GM23338 (cell line): ENCODE data around the gene TFPI2. TPM values are rescaled to one million over a fixed set of nuclear protein-coding genes. Genes with fewer than 3 reads are reported as not detected.

Experiments used
- ATAC-seq: fragments of 200-7000 bp; cut with Tn5 transposase; 3 replicates; pipeline ENCODE4 v1.9.1; 2020
- DNase-seq: peaks from one replicate; pipeline ENCODE4 v3.0.0-alpha.2; 2015; ENCODE audit warnings: low spot score
- H2AFZ ChIP-seq: fragments of 200-600 bp; sonication (generic); 2 replicates; pipeline ENCODE4 v1.8.0; 2016; ENCODE audit warnings: antibody characterized with exemption, mild to moderate bottlenecking, moderate library complexity
- H3F3A ChIP-seq: fragments of 200-600 bp; sonication (generic); replicated peaks from 2 replicates; pipeline ENCODE4 v1.8.0; 2017; ENCODE audit warnings: antibody characterized with exemption, mixed run types, low read depth
- H3K27ac ChIP-seq: fragments of 200-600 bp; sonication (generic); 2 replicates; pipeline ENCODE4 v1.6.1; 2016; ENCODE audit warnings: low read depth
- H3K27me3 ChIP-seq: fragments of 200-600 bp; sonication (generic); 2 replicates; pipeline ENCODE4 v1.8.0; 2016; ENCODE audit warnings: mild to moderate bottlenecking, mixed run types, moderate library complexity; ENCODE audit not compliant: insufficient read depth
- H3K36me3 ChIP-seq: fragments of 200-600 bp; sonication (generic); 2 replicates; pipeline ENCODE4 v1.8.0; 2016; ENCODE audit warnings: mild to moderate bottlenecking; ENCODE audit not compliant: insufficient read depth
- H3K4me1 ChIP-seq: fragments of 200-600 bp; sonication (generic); 2 replicates; pipeline ENCODE4 v1.8.0; 2016; ENCODE audit warnings: mild to moderate bottlenecking, moderate library complexity; ENCODE audit not compliant: insufficient read depth
- H3K4me2 ChIP-seq: fragments of 200-600 bp; sonication (generic); 2 replicates; pipeline ENCODE4 v1.7.1; 2017; ENCODE audit warnings: mixed run types
- H3K4me3 ChIP-seq: fragments of 200-600 bp; sonication (generic); 2 replicates; pipeline ENCODE4 v1.6.1; 2016; ENCODE audit warnings: mixed run types
- H3K79me2 ChIP-seq: fragments of 200-600 bp; sonication (generic); replicated peaks from 2 replicates; pipeline ENCODE4 v1.8.0; 2017; ENCODE audit warnings: mild to moderate bottlenecking; ENCODE audit not compliant: insufficient read depth
- H3K9me2 ChIP-seq: fragments of 200-600 bp; sonication (generic); 2 replicates; pipeline ENCODE4 v1.8.0; 2017; ENCODE audit not compliant: insufficient read depth
- H4K20me1 ChIP-seq: fragments of 200-600 bp; sonication (generic); replicated peaks from 2 replicates; pipeline ENCODE4 v1.8.0; 2017; ENCODE audit warnings: mild to moderate bottlenecking; ENCODE audit not compliant: insufficient read depth
- H3K27ac Mint-ChIP-seq: 2 replicates; pipeline ENCODE4 v1.8.0; 2020; ENCODE audit warnings: inconsistent platforms, mild to moderate bottlenecking, moderate library complexity, mixed read lengths
- H3K27me3 Mint-ChIP-seq: 3 replicates; pipeline ENCODE4 v1.8.0; 2022; ENCODE audit warnings: low read depth, mild to moderate bottlenecking, moderate library complexity, mixed read lengths, inconsistent platforms; ENCODE audit not compliant: insufficient read depth, poor library complexity
- H3K36me3 Mint-ChIP-seq: 3 replicates; pipeline ENCODE4 v1.8.0; 2021; ENCODE audit warnings: low read depth, mild to moderate bottlenecking, inconsistent platforms, moderate library complexity, mixed read lengths
- H3K4me1 Mint-ChIP-seq: 3 replicates; pipeline ENCODE4 v1.8.0; 2020; ENCODE audit warnings: mild to moderate bottlenecking, inconsistent platforms, mixed read lengths
- H3K4me3 Mint-ChIP-seq: 3 replicates; pipeline ENCODE4 v1.8.0; 2021; ENCODE audit warnings: moderate library complexity, mild to moderate bottlenecking, inconsistent platforms, mixed read lengths
- H3K9me3 Mint-ChIP-seq: 3 replicates; pipeline ENCODE4 v1.8.0; 2020; ENCODE audit warnings: moderate library complexity, mild to moderate bottlenecking, inconsistent platforms, mixed read lengths
- CREB1 ChIP-seq: fragments of 250-450 bp; sonication (Bioruptor Pico); IDR thresholded peaks from 2 replicates; pipeline ENCODE4 v1.5.0; 2020; ENCODE audit warnings: low read depth, mild to moderate bottlenecking, moderate library complexity
- EZH2 ChIP-seq: fragments of 200-600 bp; sonication (generic); IDR thresholded peaks from one replicate; pipeline ENCODE4 v1.8.0; 2017; ENCODE audit warnings: antibody characterized with exemption, mild to moderate bottlenecking, low read depth; ENCODE audit not compliant: unreplicated experiment
- ZNF114 ChIP-seq: fragments of 250-450 bp; sonication (Bioruptor Pico); IDR thresholded peaks from 2 replicates; pipeline ENCODE4 v1.5.0; 2020; ENCODE audit warnings: mild to moderate bottlenecking, moderate library complexity
- ZNF331 ChIP-seq: fragments of 250-450 bp; sonication (Bioruptor Pico); IDR thresholded peaks from 2 replicates; pipeline ENCODE4 v1.5.0; 2020; ENCODE audit warnings: low read depth, mild to moderate bottlenecking, moderate library complexity
- polyA plus RNA-seq: library from polyadenylated mRNA; unstranded; fragments of >200 nt; fragmentation: Nextera tagmentation; extraction: Ambion mirVana; gene quantifications from 2 replicates; pipeline ENCODE4 v1.2.1, GENCODE V29; 2016
- total RNA-seq: library from RNA; depleted of rRNA; stranded (reverse); fragments of >200 nt; shearing (Covaris generic); gene quantifications from 2 replicates; pipeline ENCODE4 v1.2.3, GENCODE V29; 2014
- TF ChIP-seq, protein P1 (sequence below): fragments of 250-450 bp; sonication (Bioruptor Pico); IDR thresholded peaks from 2 replicates; pipeline ENCODE4 v1.5.0; 2020; ENCODE audit warnings: mild to moderate bottlenecking, moderate library complexity
- TF ChIP-seq, protein P2 (sequence below): IDR thresholded peaks from one replicate; pipeline ENCODE4 v1.6.1; 2018; ENCODE audit warnings: antibody characterized with exemption; ENCODE audit not compliant: unreplicated experiment

Gene TFPI2
- total and polyA plus RNA-seq, 2 experiments from 2014 or later: 13.3 to 18.1 TPM

DNA sequence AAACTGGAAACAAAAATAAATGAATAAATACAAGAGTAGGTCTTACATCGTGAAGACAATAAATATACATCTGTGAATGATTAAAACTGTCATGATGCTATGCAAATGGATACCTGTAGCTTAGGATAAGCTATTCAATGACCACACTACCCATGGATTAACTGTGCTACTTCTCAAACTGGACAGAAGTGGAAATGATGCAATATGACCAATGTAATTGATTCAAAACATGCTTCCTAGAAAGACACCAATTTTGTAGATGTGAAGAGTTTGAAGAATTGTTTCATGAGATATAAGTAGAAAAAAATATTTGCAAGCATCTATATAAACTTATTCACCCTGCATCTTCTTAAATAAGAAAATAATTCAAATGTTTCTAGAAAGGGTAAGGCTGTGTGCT, 36.1 kb downstream of the TFPI2 start (continued):
- TF ChIP-seq CREB1 (CRISPR knock-in tag): no peak
- no peak for TF ChIP-seq EZH2
- TF ChIP-seq ZNF331 (CRISPR knock-in tag): no peak

DNA sequence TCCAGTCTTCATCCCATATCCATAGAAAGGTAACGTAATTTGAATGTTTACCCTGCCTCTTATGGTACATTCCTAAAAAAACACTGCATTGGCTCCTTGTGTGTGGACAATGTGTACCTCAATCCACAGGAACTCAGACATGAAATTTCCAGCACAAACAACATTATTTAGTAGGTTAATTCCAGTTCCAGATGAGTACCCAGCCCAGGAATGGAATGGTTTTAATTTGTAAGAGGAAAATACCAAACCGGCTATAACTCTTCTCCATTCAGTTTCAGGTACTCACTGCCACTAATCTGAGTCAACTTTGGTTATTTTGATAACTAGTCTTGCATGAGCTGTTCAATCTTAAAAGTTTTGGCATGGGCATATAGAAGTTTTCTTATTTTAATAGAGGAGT, 39.0 kb downstream of the TFPI2 start:
- H3K4me3 ChIP-seq: no peak overlapping the region
- H4K20me1 ChIP-seq: no peaks in the 10 kb centered on the region
- H2AFZ ChIP-seq: no peak overlapping the region
- Mint-ChIP-seq H3K27ac (no peak overlapping the region), H3K9me3 (no peaks in the 10 kb centered on the region), H3K36me3 (no peaks in the 10 kb centered on the region), H3K4me1 (no peaks in the 10 kb centered on the region), H3K4me3 (no peak overlapping the region), H3K27me3 (no peaks in the 10 kb centered on the region)
- DNase-seq (no peak), ATAC-seq (no peak)
- H3K4me2 ChIP-seq: no peak overlapping the region
- no peaks in the 10 kb centered on the region for H3K79me2 ChIP-seq
- TF ChIP-seq, protein P1, sequence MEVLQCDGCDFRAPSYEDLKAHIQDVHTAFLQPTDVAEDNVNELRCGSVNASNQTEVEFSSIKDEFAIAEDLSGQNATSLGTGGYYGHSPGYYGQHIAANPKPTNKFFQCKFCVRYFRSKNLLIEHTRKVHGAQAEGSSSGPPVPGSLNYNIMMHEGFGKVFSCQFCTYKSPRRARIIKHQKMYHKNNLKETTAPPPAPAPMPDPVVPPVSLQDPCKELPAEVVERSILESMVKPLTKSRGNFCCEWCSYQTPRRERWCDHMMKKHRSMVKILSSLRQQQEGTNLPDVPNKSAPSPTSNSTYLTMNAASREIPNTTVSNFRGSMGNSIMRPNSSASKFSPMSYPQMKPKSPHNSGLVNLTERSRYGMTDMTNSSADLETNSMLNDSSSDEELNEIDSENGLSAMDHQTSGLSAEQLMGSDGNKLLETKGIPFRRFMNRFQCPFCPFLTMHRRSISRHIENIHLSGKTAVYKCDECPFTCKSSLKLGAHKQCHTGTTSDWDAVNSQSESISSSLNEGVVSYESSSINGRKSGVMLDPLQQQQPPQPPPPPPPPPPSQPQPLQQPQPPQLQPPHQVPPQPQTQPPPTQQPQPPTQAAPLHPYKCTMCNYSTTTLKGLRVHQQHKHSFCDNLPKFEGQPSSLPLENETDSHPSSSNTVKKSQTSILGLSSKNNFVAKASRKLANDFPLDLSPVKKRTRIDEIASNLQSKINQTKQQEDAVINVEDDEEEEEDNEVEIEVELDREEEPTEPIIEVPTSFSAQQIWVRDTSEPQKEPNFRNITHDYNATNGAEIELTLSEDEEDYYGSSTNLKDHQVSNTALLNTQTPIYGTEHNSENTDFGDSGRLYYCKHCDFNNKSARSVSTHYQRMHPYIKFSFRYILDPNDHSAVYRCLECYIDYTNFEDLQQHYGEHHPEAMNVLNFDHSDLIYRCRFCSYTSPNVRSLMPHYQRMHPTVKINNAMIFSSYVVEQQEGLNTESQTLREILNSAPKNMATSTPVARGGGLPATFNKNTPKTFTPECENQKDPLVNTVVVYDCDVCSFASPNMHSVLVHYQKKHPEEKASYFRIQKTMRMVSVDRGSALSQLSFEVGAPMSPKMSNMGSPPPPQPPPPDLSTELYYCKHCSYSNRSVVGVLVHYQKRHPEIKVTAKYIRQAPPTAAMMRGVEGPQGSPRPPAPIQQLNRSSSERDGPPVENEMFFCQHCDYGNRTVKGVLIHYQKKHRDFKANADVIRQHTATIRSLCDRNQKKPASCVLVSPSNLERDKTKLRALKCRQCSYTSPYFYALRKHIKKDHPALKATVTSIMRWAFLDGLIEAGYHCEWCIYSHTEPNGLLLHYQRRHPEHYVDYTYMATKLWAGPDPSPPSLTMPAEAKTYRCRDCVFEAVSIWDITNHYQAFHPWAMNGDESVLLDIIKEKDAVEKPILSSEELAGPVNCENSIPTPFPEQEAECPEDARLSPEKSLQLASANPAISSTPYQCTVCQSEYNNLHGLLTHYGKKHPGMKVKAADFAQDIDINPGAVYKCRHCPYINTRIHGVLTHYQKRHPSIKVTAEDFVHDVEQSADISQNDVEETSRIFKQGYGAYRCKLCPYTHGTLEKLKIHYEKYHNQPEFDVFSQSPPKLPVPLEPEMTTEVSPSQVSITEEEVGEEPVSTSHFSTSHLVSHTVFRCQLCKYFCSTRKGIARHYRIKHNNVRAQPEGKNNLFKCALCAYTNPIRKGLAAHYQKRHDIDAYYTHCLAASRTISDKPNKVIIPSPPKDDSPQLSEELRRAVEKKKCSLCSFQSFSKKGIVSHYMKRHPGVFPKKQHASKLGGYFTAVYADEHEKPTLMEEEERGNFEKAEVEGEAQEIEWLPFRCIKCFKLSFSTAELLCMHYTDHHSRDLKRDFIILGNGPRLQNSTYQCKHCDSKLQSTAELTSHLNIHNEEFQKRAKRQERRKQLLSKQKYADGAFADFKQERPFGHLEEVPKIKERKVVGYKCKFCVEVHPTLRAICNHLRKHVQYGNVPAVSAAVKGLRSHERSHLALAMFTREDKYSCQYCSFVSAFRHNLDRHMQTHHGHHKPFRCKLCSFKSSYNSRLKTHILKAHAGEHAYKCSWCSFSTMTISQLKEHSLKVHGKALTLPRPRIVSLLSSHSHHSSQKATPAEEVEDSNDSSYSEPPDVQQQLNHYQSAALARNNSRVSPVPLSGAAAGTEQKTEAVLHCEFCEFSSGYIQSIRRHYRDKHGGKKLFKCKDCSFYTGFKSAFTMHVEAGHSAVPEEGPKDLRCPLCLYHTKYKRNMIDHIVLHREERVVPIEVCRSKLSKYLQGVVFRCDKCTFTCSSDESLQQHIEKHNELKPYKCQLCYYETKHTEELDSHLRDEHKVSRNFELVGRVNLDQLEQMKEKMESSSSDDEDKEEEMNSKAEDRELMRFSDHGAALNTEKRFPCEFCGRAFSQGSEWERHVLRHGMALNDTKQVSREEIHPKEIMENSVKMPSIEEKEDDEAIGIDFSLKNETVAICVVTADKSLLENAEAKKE (CRISPR knock-in tag): no peak
- TF ChIP-seq ZNF114 (CRISPR knock-in tag) (no peak), EZH2 (no peak)
- TF ChIP-seq, protein P2, sequence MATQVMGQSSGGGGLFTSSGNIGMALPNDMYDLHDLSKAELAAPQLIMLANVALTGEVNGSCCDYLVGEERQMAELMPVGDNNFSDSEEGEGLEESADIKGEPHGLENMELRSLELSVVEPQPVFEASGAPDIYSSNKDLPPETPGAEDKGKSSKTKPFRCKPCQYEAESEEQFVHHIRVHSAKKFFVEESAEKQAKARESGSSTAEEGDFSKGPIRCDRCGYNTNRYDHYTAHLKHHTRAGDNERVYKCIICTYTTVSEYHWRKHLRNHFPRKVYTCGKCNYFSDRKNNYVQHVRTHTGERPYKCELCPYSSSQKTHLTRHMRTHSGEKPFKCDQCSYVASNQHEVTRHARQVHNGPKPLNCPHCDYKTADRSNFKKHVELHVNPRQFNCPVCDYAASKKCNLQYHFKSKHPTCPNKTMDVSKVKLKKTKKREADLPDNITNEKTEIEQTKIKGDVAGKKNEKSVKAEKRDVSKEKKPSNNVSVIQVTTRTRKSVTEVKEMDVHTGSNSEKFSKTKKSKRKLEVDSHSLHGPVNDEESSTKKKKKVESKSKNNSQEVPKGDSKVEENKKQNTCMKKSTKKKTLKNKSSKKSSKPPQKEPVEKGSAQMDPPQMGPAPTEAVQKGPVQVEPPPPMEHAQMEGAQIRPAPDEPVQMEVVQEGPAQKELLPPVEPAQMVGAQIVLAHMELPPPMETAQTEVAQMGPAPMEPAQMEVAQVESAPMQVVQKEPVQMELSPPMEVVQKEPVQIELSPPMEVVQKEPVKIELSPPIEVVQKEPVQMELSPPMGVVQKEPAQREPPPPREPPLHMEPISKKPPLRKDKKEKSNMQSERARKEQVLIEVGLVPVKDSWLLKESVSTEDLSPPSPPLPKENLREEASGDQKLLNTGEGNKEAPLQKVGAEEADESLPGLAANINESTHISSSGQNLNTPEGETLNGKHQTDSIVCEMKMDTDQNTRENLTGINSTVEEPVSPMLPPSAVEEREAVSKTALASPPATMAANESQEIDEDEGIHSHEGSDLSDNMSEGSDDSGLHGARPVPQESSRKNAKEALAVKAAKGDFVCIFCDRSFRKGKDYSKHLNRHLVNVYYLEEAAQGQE: no peak
- no peaks in the 10 kb centered on the region for H3K4me1 ChIP-seq
- no peaks in the 10 kb centered on the region for H3K36me3 ChIP-seq
- H3K27me3 ChIP-seq: no peaks in the 10 kb centered on the region
- H3K27ac ChIP-seq: no peak overlapping the region
- no peaks in the 10 kb centered on the region for H3K9me2 ChIP-seq
- H3F3A ChIP-seq: no peaks in the 10 kb centered on the region
